B cell (primary cell): Measurements from ENCODE around the gene UBE2O. TPM values are rescaled to one million over a fixed set of nuclear protein-coding genes. Genes with fewer than 3 reads are reported as not detected.

Experiments used
- ATAC-seq: fragments of 200-7000 bp; cut with Tn5 transposase; one replicate; pipeline ENCODE4 v1.10.0; 2021; ENCODE audit warnings: low read depth, mild to moderate bottlenecking, moderate number of reproducible peaks, moderate library complexity
- CTCF ChIA-PET: fragments of 350-600 bp; sonication (Branson Sonifier 250); formaldehyde crosslinking; loops from one replicate; lab custom pipeline; 2021; ENCODE audit warnings: antibody characterized with exemption, inconsistent platforms; lab: Charles Lee
- POLR2A ChIA-PET: fragments of 350-600 bp; sonication (Branson Sonifier 250); formaldehyde crosslinking; loops from one replicate; lab custom pipeline; 2021; ENCODE audit warnings: antibody characterized with exemption; lab: Charles Lee
- DNase-seq: peaks from one replicate; pipeline ENCODE4 v3.0.0; 2013
- H2AFZ ChIP-seq: 2 replicates; pipeline ENCODE4 v1.6.1; 2012; ENCODE audit warnings: mild to moderate bottlenecking, low read depth, low read length; ENCODE audit not compliant: insufficient read depth, poor library complexity, severe bottlenecking
- H3K27ac ChIP-seq, 2 donors: 1 replicate in 1 of 2; 2 replicates in 1 of 2; pipeline ENCODE4 v1.5.1; 2012 to 2013; ENCODE audit warnings: low read length in 2 of 2, mild to moderate bottlenecking in 2 of 2, moderate library complexity in 1 of 2
- H3K27me3 ChIP-seq, 4 experiments: fragments of 200-600 bp in 1 of 4; sonication (generic) in 1 of 4; replicated peaks in 1 of 4; 1 replicate in 2 of 4; 2 replicates in 2 of 4; pipeline versions ENCODE4 v1.6.1 to v1.7.0; 2013 to 2016; ENCODE audit warnings: low read length in 3 of 4, mild to moderate bottlenecking in 2 of 4, mixed read lengths in 1 of 4, moderate library complexity in 1 of 4; ENCODE audit not compliant: insufficient read depth in 4 of 4, control insufficient read depth in 3 of 4; ENCODE audit errors: control extremely low read depth in 1 of 4
- H3K36me3 ChIP-seq, 2 experiments: replicated peaks in 1 of 2; 1 replicate in 1 of 2; 2 replicates in 1 of 2; pipeline versions ENCODE4 v1.6.1 to v1.7.1; 2013; ENCODE audit warnings: low read length in 1 of 2; ENCODE audit not compliant: insufficient read depth in 2 of 2, control insufficient read depth in 1 of 2; ENCODE audit errors: control extremely low read depth in 1 of 2, extremely low read depth in 1 of 2
- H3K4me1 ChIP-seq, 2 donors: fragments of 200-600 bp in 1 of 2; sonication (generic) in 1 of 2; 1 replicate in 1 of 2; 2 replicates in 1 of 2; pipeline versions ENCODE4 v1.5.1 to v1.6.1; 2013 to 2017; ENCODE audit warnings: low read length in 2 of 2; ENCODE audit not compliant: control insufficient read depth in 2 of 2, insufficient read depth in 2 of 2
- H3K4me2 ChIP-seq: replicated peaks from 2 replicates; pipeline ENCODE3; 2012; ENCODE audit warnings: mild to moderate bottlenecking, low read depth, low read length; ENCODE audit not compliant: poor library complexity, severe bottlenecking
- H3K4me3 ChIP-seq, 5 experiments: fragments of 200-600 bp in 1 of 5; sonication (generic) in 1 of 5; 1 replicate in 3 of 5; 2 replicates in 2 of 5; pipeline versions ENCODE4 v1.5.1 to v1.7.0; 2011 to 2016; ENCODE audit warnings: low read length in 4 of 5, mild to moderate bottlenecking in 4 of 5, low read depth in 2 of 5, control low read depth in 1 of 5, moderate library complexity in 1 of 5; ENCODE audit not compliant: insufficient read depth in 1 of 5; ENCODE audit errors: control extremely low read depth in 1 of 5, extremely low read depth in 1 of 5
- H3K79me2 ChIP-seq: fragments of 200-600 bp; sonication (generic); one replicate; pipeline ENCODE4 v1.6.0; 2016; ENCODE audit warnings: low read length; ENCODE audit not compliant: control insufficient read depth, insufficient read depth
- H3K9ac ChIP-seq: fragments of 200-600 bp; sonication (generic); 2 replicates; pipeline ENCODE4 v1.6.1; 2017; ENCODE audit warnings: mild to moderate bottlenecking, low read length, moderate library complexity
- H3K9me3 ChIP-seq, 3 donors: one replicate each; pipeline versions ENCODE4 v1.6.1 to v1.7.1; 2013; ENCODE audit warnings: low read length in 2 of 3; ENCODE audit not compliant: control insufficient read depth in 2 of 3, insufficient read depth in 1 of 3; ENCODE audit errors: control extremely low read depth in 1 of 3
- H4K20me1 ChIP-seq: 2 replicates; pipeline ENCODE4 v1.6.0; 2012; ENCODE audit warnings: mild to moderate bottlenecking, low read length; ENCODE audit not compliant: insufficient read depth, control insufficient read depth, poor library complexity, severe bottlenecking
- H3K27ac Mint-ChIP-seq: one replicate; pipeline ENCODE4 v1.8.0; 2021; ENCODE audit warnings: mixed read lengths
- H3K27me3 Mint-ChIP-seq: one replicate; pipeline ENCODE4 v1.8.0; 2021; ENCODE audit warnings: mixed read lengths
- H3K4me1 Mint-ChIP-seq: one replicate; pipeline ENCODE4 v1.8.0; 2021; ENCODE audit warnings: mixed read lengths
- H3K4me3 Mint-ChIP-seq: one replicate; pipeline ENCODE4 v1.8.0; 2021; ENCODE audit warnings: mixed read lengths
- H3K9me3 Mint-ChIP-seq: one replicate; pipeline ENCODE4 v1.8.0; 2022; ENCODE audit warnings: mixed read lengths; ENCODE audit not compliant: insufficient read depth
- EZH2 ChIP-seq: IDR thresholded peaks from 2 replicates; pipeline ENCODE4 v1.6.1; 2012; ENCODE audit warnings: borderline replicate concordance, low read depth, mild to moderate bottlenecking, moderate library complexity, low read length; ENCODE audit not compliant: insufficient read depth, poor library complexity, severe bottlenecking
- WGBS: methylation state at CpG from one replicate; pipeline ENCODE4 v1.1.5; 2013; ENCODE audit warnings: missing lambda C conversion rate; ENCODE audit not compliant: insufficient coverage; 5-methylcytosine and 5-hydroxymethylcytosine counted together
- intact Hi-C: fragments of 100-400 bp; cut with micrococcal nuclease; formaldehyde crosslinking; loops from one replicate; pipeline ENCODE4 v1.10.0; 2022
- polyA plus RNA-seq: library from polyadenylated mRNA; depleted of rRNA; stranded (reverse); fragments of >200 nt; gene quantifications from 2 replicates; pipeline ENCODE4 v1.2.3, GENCODE V29; 2012
- total RNA-seq, 2 donors: library from RNA; stranded (reverse); fragments of 120-200 nt in 1 of 2; gene quantifications; 1 replicate in 1 of 2; 2 replicates in 1 of 2; pipeline versions ENCODE4 v1.2.3 to v1.2.4, GENCODE V29; 2013 to 2022
- TF ChIP-seq, protein P1 (sequence below): fragments of 200-600 bp; IDR thresholded peaks from one replicate; pipeline ENCODE4 v1.8.0; 2022; ENCODE audit warnings: antibody characterized with exemption, mild to moderate bottlenecking

UBE2O gene
- total and polyA plus RNA-seq, 2 donors (not counting 1 experiment from before 2014, with no cell fraction given), result 41.3 to 54.0 TPM

DNA sequence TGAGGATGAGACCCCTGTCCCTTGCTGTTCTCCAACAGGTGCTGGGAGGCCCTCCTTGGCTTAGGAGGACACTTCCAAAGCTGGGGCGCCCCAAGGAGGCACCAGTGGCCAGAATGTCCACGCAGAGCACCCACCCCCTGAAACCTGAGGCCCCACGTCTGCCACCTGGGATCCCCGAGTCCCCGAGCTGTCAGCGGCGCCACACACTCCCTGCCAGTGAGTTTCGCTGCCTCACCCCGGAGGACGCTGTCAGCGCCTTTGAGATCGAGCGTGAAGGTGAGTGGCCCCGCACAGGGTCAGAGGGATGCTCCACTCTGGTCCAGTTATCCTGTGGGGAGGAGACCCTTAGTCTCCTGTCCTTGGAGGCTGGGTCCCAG is 15.7 kb upstream of the UBE2O start:
- Histone ChIP-seq H3K4me3 (no peak overlapping the region), H3K27me3 (no peaks in the 10 kb centered on the region), H2AFZ (no peak overlapping the region), H3K79me2 (peaks cover 7% of the 10 kb centered on the region), H3K9ac (no peak overlapping the region), H3K4me2 (no peak overlapping the region), H3K36me3 (peaks cover 0 to 50% of the 10 kb centered on the region in 2 experiments), H3K9me3 (no peaks in the 10 kb centered on the region), H4K20me1 (peaks cover 30% of the 10 kb centered on the region), H3K27ac (no peak overlapping the region), H3K4me1 (peaks cover 12 to 36% of the 10 kb centered on the region in 2 donors)
- intact Hi-C loops, result loop anchor here (5.0 kb wide), 1 partner anchor 79 kb away; no protein-coding TSS in a partner anchor
- TF ChIP-seq, protein P1, sequence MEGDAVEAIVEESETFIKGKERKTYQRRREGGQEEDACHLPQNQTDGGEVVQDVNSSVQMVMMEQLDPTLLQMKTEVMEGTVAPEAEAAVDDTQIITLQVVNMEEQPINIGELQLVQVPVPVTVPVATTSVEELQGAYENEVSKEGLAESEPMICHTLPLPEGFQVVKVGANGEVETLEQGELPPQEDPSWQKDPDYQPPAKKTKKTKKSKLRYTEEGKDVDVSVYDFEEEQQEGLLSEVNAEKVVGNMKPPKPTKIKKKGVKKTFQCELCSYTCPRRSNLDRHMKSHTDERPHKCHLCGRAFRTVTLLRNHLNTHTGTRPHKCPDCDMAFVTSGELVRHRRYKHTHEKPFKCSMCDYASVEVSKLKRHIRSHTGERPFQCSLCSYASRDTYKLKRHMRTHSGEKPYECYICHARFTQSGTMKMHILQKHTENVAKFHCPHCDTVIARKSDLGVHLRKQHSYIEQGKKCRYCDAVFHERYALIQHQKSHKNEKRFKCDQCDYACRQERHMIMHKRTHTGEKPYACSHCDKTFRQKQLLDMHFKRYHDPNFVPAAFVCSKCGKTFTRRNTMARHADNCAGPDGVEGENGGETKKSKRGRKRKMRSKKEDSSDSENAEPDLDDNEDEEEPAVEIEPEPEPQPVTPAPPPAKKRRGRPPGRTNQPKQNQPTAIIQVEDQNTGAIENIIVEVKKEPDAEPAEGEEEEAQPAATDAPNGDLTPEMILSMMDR, result no peak
- TF ChIP-seq EZH2, result no peak
- no peaks in the 10 kb centered on the region for H3K9me3 Mint-ChIP-seq
- WGBS, result 93% methylated on average over 12 of the region's 14 CpGs
- no peak for DNase-seq
- no peak for ATAC-seq
- POLR2A ChIA-PET, result interaction anchor here (0.9 to 2.3 kb wide), 4 partner anchors 12 to 33 kb away, joined by 3 to 14 read pairs (median 9); no protein-coding TSS in a partner anchor
- CTCF ChIA-PET, result interaction anchor here (1.2 to 16.1 kb wide), 8 partner anchors 7 to 78 kb away, joined by 3 to 442 read pairs (median 14); partner anchors contain the start of gene RHBDF2
- no peak overlapping the region for H3K4me3 Mint-ChIP-seq
- H3K4me1 Mint-ChIP-seq, result peaks cover 39% of the 10 kb centered on the region
- H3K27me3 Mint-ChIP-seq, result no peaks in the 10 kb centered on the region
- H3K27ac Mint-ChIP-seq, result no peak overlapping the region
